NT2/D1 (cell line): ENCODE measurements around the gene DDX49.

Experiments used
- YY1 ChIP-seq: IDR thresholded peaks from 2 replicates; pipeline ENCODE4 v1.6.1; 2011; ENCODE audit not compliant: insufficient read length, insufficient read depth
- ZNF274 ChIP-seq: IDR thresholded peaks from 2 replicates; pipeline ENCODE4 v1.6.1; 2011; ENCODE audit warnings: mild to moderate bottlenecking, low read depth, low read length

GRCh38 chr19:18951721-18952281 lies 32.3 kb downstream of the DDX49 start:
- no peak for TF ChIP-seq YY1
- TF ChIP-seq ZNF274 = no peak
